Heart right ventricle (tissue), 16 donors: ENCODE measurements around the gene HLCS. TPM values are rescaled to one million over a fixed set of nuclear protein-coding genes. Genes with fewer than 3 reads are reported as not detected.

Source experiments
- ATAC-seq, 8 donors: fragments of 200-7000 bp; cut with Tn5 transposase; one replicate each; pipeline ENCODE4 v1.9.1; 2020; ENCODE audit warnings: mild to moderate bottlenecking in 8 of 8, moderate library complexity in 8 of 8, moderate number of reproducible peaks in 1 of 8
- DNase-seq, 2 donors: peaks; one replicate each; pipeline ENCODE4 v3.0.0-alpha.2; 2020
- H3K27ac ChIP-seq, 10 donors: fragments of 200-600 bp; sonication (generic) in 2 of 10; one replicate each; pipeline versions ENCODE4 v1.5.0 to v1.8.0; 2020 to 2022; ENCODE audit warnings: mild to moderate bottlenecking in 3 of 10
- H3K27me3 ChIP-seq, 7 donors: fragments of 200-600 bp; one replicate each; pipeline ENCODE4 v1.8.0; 2021 to 2022; ENCODE audit warnings: mild to moderate bottlenecking in 2 of 7
- H3K36me3 ChIP-seq, 9 donors: fragments of 200-600 bp; sonication (generic) in 1 of 9; one replicate each; pipeline versions ENCODE4 v1.5.0 to v1.8.0; 2020 to 2022; ENCODE audit warnings: mild to moderate bottlenecking in 2 of 9
- H3K4me1 ChIP-seq, 9 donors: fragments of 200-600 bp; sonication (generic) in 1 of 9; one replicate each; pipeline versions ENCODE4 v1.5.0 to v1.8.0; 2020 to 2022; ENCODE audit warnings: mild to moderate bottlenecking in 4 of 9
- H3K4me3 ChIP-seq, 10 donors: fragments of 200-600 bp; sonication (generic) in 2 of 10; one replicate each; pipeline versions ENCODE4 v1.5.0 to v1.8.0; 2020 to 2022; ENCODE audit warnings: mild to moderate bottlenecking in 7 of 10, moderate library complexity in 2 of 10
- H3K9me3 ChIP-seq, 11 donors: fragments of 200-600 bp in 10 of 11; sonication (generic) in 2 of 11; one replicate each; pipeline versions ENCODE4 v1.5.0 to v1.8.0; 2013 to 2022; ENCODE audit warnings: mild to moderate bottlenecking in 2 of 11, control low read depth in 1 of 11, moderate library complexity in 1 of 11
- CTCF ChIP-seq, 9 donors: fragments of 200-600 bp; sonication (generic) in 2 of 9; IDR thresholded peaks; one replicate each; pipeline versions ENCODE4 v1.5.0 to v1.8.0; 2021 to 2022; ENCODE audit warnings: antibody characterized with exemption in 9 of 9, mild to moderate bottlenecking in 5 of 9, moderate library complexity in 1 of 9
- WGBS, 2 donors: extraction: QIAGEN DNeasy Blood & Tissue Kit; methylation state at CpG; one replicate each; pipeline ENCODE4 v1.1.7; 2013; ENCODE audit warnings: inconsistent platforms in 1 of 2; 5-methylcytosine and 5-hydroxymethylcytosine counted together
- intact Hi-C, 10 donors: fragments of 100-400 bp; cut with DNase I; formaldehyde crosslinking; loops; one replicate each; pipeline versions ENCODE4 v1.11.1 to v1.14.2; 2022
- polyA plus RNA-seq, 2 donors: library from polyadenylated mRNA; stranded (reverse); fragments of 200-250 nt; gene quantifications; one replicate each; pipeline ENCODE4 v1.2.3, GENCODE V29; 2013
- total RNA-seq, 10 donors: library from RNA; stranded (reverse); fragmentation: NEBNext Ultra II Directional in 3 of 10; extraction: Animal tissue kit (Norgen Biotek cat#: 25700) in 3 of 10; gene quantifications; one replicate each; pipeline versions ENCODE4 v1.2.1 to v1.2.4, GENCODE V29; 2021 to 2023
- donor health status: Arrhythmogenic right ventricular cardiomyopathy.
- donor health status: ischemic (EF 13 %, LVEDD 7.1; RV severe dilation, severe dysfunction).
- donor health status: healthy with polysubstance abuse.
- donor health status: DM: no; HTN: yes; CAD: no.
- donor health status: DM: no; HTN: no; CAD: no.
- donor health status: ischemic (EF 25% LVEDD 6.9; RV normal size, moderate dysfunction).
- donor health status: ischemic (EF 25% LVEDD 5.7; RV mildly dilated, moderate dysfunction).
- donor health status: healthy.
- donor health status: DM: yes; HTN: yes; CAD: no.
- donor health status: Ischemic cardiomyopathy.
- donor health status: ischemic (EF 35%, LVEDD 5.7; RV mildly dilated, moderate dysfunction).
- donor health status: nonischemic (EF 11% LVEDD 7.7; RV severe dilation, severe dysfunction).
- donor health status: DM: yes; HTN: yes; CAD: no.
- donor health status: PGD.
- donor health status: ischemic (EF 29% LVEDD 5.4; RV normal size, mild dysfunction).
- donor health status: nonischemic (EF 23%, LVEDD 6.1; RV moderate dilation, normal function).

HLCS gene
- total and polyA plus RNA-seq, 12 donors, result 2.0 to 9.6 (median 6.7) TPM

GRCh38 chr21:36791695-36792470, 174.6 kb downstream of the HLCS start:
- intact Hi-C loops, result no loop called here
- WGBS, 2 donors, result 67 to 70% methylated on average over 21 of the region's 21 CpGs
- Histone ChIP-seq H3K9me3 (peaks cover 0 to 16% (median 8%) of the 10 kb centered on the region in 11 donors), H3K27me3 (no peaks in the 10 kb centered on the region), H3K4me3 (peak overlapping the region in 3 of 10 donors; percentile 5 to 17 (median 17)), H3K27ac (no peak overlapping the region), H3K4me1 (peaks cover 0 to 3% (median 0%) of the 10 kb centered on the region in 9 donors), H3K36me3 (no peaks in the 10 kb centered on the region)
- DNase-seq (peak in 1 of 2 donors; percentile 27), ATAC-seq (peak; percentile 46 to 87 (median 76))
- TF ChIP-seq CTCF (IDR thresholded peaks at IDR 0.05), result no peak

- Histone ChIP-seq H3K4me3 (no peak overlapping the region), H3K4me1 (peaks cover 0 to 3% (median 0%) of the 10 kb centered on the region in 9 donors), H3K9me3 (peaks cover 0 to 9% (median 3%) of the 10 kb centered on the region in 11 donors), H3K27me3 (no peaks in the 10 kb centered on the region), H3K36me3 (no peaks in the 10 kb centered on the region), H3K27ac (no peak overlapping the region)
- DNase-seq (no peak), ATAC-seq (no peak)
- WGBS, 2 donors, result 91 to 93% methylated on average over 10 of the region's 10 CpGs
- intact Hi-C loops, result no loop called here
- TF ChIP-seq CTCF (IDR thresholded peaks at IDR 0.05), result no peak
Observed at GRCh38 chr21:36791180-36791579, 175.3 kb downstream of the HLCS start.

GRCh38 chr21:36790616-36791015, 175.9 kb downstream of the HLCS start:
- no peak for TF ChIP-seq CTCF (IDR thresholded peaks at IDR 0.05)
- H3K4me3 ChIP-seq, result no peak overlapping the region
- ATAC-seq (peak in 2 of 8 donors; percentile 45 to 77), DNase-seq (no peak)
- H3K4me1 ChIP-seq, result peaks cover 0 to 7% (median 3%) of the 10 kb centered on the region in 9 donors
- intact Hi-C loops, result no loop called here
- H3K9me3 ChIP-seq, result peaks cover 0 to 3% (median 0%) of the 10 kb centered on the region in 11 donors
- H3K36me3 ChIP-seq, result no peaks in the 10 kb centered on the region
- 64 to 80% methylated on average over 7 of the region's 7 CpGs for WGBS, 2 donors
- no peak overlapping the region for H3K27ac ChIP-seq
- no peaks in the 10 kb centered on the region for H3K27me3 ChIP-seq

- Histone ChIP-seq H3K4me3 (no peak overlapping the region), H3K9me3 (no peaks in the 10 kb centered on the region), H3K4me1 (peaks cover 0 to 22% (median 9%) of the 10 kb centered on the region in 9 donors), H3K36me3 (no peaks in the 10 kb centered on the region), H3K27ac (no peak overlapping the region), H3K27me3 (no peaks in the 10 kb centered on the region)
- 79 to 80% methylated on average over 12 of the region's 12 CpGs for WGBS, 2 donors
- no peak for DNase-seq
- no peak for ATAC-seq
- TF ChIP-seq CTCF (IDR thresholded peaks at IDR 0.05), result no peak
- intact Hi-C loops, result no loop called here
Observed at GRCh38 chr21:36788120-36788638, 178.3 kb downstream of the HLCS start.
